Upper lobe of left lung (tissue), 4 donors: Measurements from ENCODE around the gene DIPK1A.

ENCODE experiments used
- POLR2A ChIP-seq, 4 donors: fragments of 450-650 bp; IDR thresholded peaks; one replicate each; pipeline ENCODE4 v1.5.1; 2016 to 2017; ENCODE audit warnings: antibody characterized with exemption in 4 of 4, mild to moderate bottlenecking in 2 of 4
- TF ChIP-seq, protein P1 (sequence below), 6 experiments: fragments of 450-650 bp in 4 of 6; fragments of 200-600 bp in 2 of 6; sonication (generic) in 2 of 6; IDR thresholded peaks; one replicate each; pipeline ENCODE4 v1.5.1; 2016 to 2019; ENCODE audit warnings: antibody characterized with exemption in 6 of 6

DNA sequence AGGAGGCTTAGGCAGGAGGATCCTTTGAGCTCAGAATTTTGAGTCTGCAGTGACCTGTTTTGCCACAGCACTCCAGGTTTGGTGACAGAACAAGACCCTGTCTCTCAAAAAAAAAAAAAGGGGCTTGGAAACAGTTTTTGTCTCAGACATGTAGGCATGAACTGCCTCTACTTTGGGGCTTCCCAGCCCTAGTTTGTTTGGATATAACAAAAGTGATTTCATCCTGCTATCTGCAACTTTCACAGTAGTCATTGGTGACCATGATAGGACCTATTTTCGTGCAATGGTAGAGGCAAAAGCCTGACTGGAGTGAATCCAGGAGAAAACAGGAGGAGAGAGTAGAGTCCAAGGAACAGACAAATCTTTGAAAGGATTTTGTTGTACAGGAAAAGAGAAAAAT lies 156.0 kb downstream of the DIPK1A start:
- TF ChIP-seq, protein P1, sequence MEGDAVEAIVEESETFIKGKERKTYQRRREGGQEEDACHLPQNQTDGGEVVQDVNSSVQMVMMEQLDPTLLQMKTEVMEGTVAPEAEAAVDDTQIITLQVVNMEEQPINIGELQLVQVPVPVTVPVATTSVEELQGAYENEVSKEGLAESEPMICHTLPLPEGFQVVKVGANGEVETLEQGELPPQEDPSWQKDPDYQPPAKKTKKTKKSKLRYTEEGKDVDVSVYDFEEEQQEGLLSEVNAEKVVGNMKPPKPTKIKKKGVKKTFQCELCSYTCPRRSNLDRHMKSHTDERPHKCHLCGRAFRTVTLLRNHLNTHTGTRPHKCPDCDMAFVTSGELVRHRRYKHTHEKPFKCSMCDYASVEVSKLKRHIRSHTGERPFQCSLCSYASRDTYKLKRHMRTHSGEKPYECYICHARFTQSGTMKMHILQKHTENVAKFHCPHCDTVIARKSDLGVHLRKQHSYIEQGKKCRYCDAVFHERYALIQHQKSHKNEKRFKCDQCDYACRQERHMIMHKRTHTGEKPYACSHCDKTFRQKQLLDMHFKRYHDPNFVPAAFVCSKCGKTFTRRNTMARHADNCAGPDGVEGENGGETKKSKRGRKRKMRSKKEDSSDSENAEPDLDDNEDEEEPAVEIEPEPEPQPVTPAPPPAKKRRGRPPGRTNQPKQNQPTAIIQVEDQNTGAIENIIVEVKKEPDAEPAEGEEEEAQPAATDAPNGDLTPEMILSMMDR (IDR thresholded peaks at IDR 0.05), result no peak
- TF ChIP-seq POLR2A (IDR thresholded peaks at IDR 0.05), result no peak
